SK-N-SH treated with all-trans-retinoic acid at 6 μM for 48 hours (cell line): ENCODE data around the gene APLF.

Source experiments
- ATAC-seq: fragments of 200-7000 bp; cut with Tn5 transposase; 3 replicates; pipeline ENCODE4 v1.9.1; 2020; ENCODE audit warnings: mild to moderate bottlenecking, moderate library complexity
- ARNTL ChIP-seq: fragments of 450-650 bp; formaldehyde crosslinking; IDR thresholded peaks from 2 replicates; pipeline ENCODE4 v1.5.0; 2020; ENCODE audit warnings: low read depth, mild to moderate bottlenecking, moderate library complexity, borderline replicate concordance
- CREB5 ChIP-seq: fragments of 250-450 bp; sonication (Bioruptor Pico); IDR thresholded peaks from 2 replicates; pipeline ENCODE4 v1.5.1; 2020; ENCODE audit warnings: low read depth, mild to moderate bottlenecking, moderate library complexity
- CSDC2 ChIP-seq: fragments of 250-450 bp; sonication (Bioruptor Pico); IDR thresholded peaks from 2 replicates; pipeline ENCODE4 v1.5.0; 2020; ENCODE audit warnings: mild to moderate bottlenecking, moderate library complexity
- ESRRG ChIP-seq: fragments of 250-450 bp; sonication (Bioruptor Pico); IDR thresholded peaks from 2 replicates; pipeline ENCODE4 v1.6.1; 2021; ENCODE audit warnings: mild to moderate bottlenecking
- ISL1 ChIP-seq: fragments of 250-450 bp; sonication (Bioruptor Pico); IDR thresholded peaks from 2 replicates; pipeline ENCODE4 v2.1.2; 2022; ENCODE audit warnings: mild to moderate bottlenecking, moderate library complexity
- OSR1 ChIP-seq: fragments of 250-450 bp; sonication (Bioruptor Pico); IDR thresholded peaks from 2 replicates; pipeline ENCODE4 v1.8.0; 2022; ENCODE audit warnings: moderate library complexity, mild to moderate bottlenecking, inconsistent platforms
- POU6F1 ChIP-seq: fragments of 250-450 bp; sonication (Bioruptor Pico); IDR thresholded peaks from 2 replicates; pipeline ENCODE4 v1.8.0; 2021; ENCODE audit warnings: low read depth, mild to moderate bottlenecking, moderate library complexity, borderline replicate concordance
- PPARA ChIP-seq: fragments of 250-450 bp; sonication (Bioruptor Pico); IDR thresholded peaks from 2 replicates; pipeline ENCODE4 v1.5.0; 2020; ENCODE audit warnings: mild to moderate bottlenecking, borderline replicate concordance
- RARB ChIP-seq: fragments of 250-450 bp; sonication (Bioruptor Pico); IDR thresholded peaks from 2 replicates; pipeline ENCODE4 v1.8.0; 2021; ENCODE audit warnings: mild to moderate bottlenecking, moderate library complexity
- SNAI2 ChIP-seq: fragments of 250-450 bp; sonication (Bioruptor Pico); IDR thresholded peaks from 2 replicates; pipeline ENCODE4 v1.5.0; 2020; ENCODE audit warnings: mild to moderate bottlenecking, moderate library complexity
- TCF4 ChIP-seq: fragments of 250-450 bp; sonication (Bioruptor Pico); IDR thresholded peaks from 2 replicates; pipeline ENCODE4 v1.8.0; 2021; ENCODE audit warnings: mild to moderate bottlenecking, moderate library complexity, borderline replicate concordance
- TOX ChIP-seq: fragments of 250-450 bp; sonication (Bioruptor Pico); IDR thresholded peaks from 2 replicates; pipeline ENCODE4 v1.8.0; 2021; ENCODE audit warnings: mild to moderate bottlenecking, moderate library complexity, borderline replicate concordance
- ZC3H10 ChIP-seq: fragments of 250-450 bp; sonication (Bioruptor Pico); IDR thresholded peaks from 2 replicates; pipeline ENCODE4 v1.5.1; 2021; ENCODE audit warnings: mild to moderate bottlenecking, moderate library complexity
- ZFP3 ChIP-seq: fragments of 250-450 bp; sonication (Bioruptor Pico); IDR thresholded peaks from 2 replicates; pipeline ENCODE4 v1.5.0; 2020; ENCODE audit warnings: mild to moderate bottlenecking, moderate library complexity
- ZFP30 ChIP-seq: fragments of 450-650 bp; formaldehyde crosslinking; IDR thresholded peaks from 2 replicates; pipeline ENCODE4 v1.5.0; 2022; ENCODE audit warnings: mild to moderate bottlenecking, moderate library complexity
- ZNF565 ChIP-seq: fragments of 450-650 bp; formaldehyde crosslinking; conservative IDR thresholded peaks from 2 replicates; pipeline ENCODE4 v1.5.0; 2020; ENCODE audit warnings: low read depth, mild to moderate bottlenecking, moderate library complexity
- ZNF70 ChIP-seq: fragments of 450-650 bp; formaldehyde crosslinking; IDR thresholded peaks from 2 replicates; pipeline ENCODE4 v1.5.0; 2020; ENCODE audit warnings: mild to moderate bottlenecking, moderate library complexity
- TF ChIP-seq, protein P1 (sequence below): fragments of 250-450 bp; sonication (Bioruptor Pico); IDR thresholded peaks from 2 replicates; pipeline ENCODE4 v1.5.0; 2020; ENCODE audit warnings: mild to moderate bottlenecking, moderate library complexity
- TF ChIP-seq, protein P2 (sequence below): fragments of 250-450 bp; sonication (Bioruptor Pico); IDR thresholded peaks from 2 replicates; pipeline ENCODE4 v1.8.0; 2020; ENCODE audit warnings: mild to moderate bottlenecking, moderate library complexity, borderline replicate concordance

APLF gene

DNA sequence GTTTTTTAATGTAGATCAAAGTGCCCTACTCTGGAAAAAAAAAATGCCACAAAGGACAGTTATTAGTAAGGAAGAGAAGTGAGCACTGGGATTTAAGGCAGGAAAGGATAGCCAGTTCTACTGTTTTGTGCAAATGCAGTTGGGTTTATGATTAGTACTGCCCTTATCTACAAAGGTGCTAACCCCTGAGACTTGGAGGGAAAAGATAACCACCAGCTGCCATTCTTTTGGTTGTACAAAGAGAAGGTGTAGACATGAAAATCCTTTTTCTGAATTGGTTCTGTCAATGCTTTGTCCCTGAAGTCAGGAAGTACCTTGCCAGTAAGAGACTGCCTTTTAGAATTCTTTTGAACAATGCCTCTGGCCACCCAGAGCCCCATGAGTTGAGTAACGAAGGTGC, 11.3 kb downstream of the APLF start (continued):
- TF ChIP-seq OSR1 (CRISPR knock-in tag): no peak
- no peak for TF ChIP-seq TOX (CRISPR knock-in tag)
- TF ChIP-seq ISL1 (CRISPR knock-in tag): no peak
- TF ChIP-seq TCF4: no peak
- TF ChIP-seq, all 23 proteins: peak for 0

- no peak for ATAC-seq
- TF ChIP-seq CREB5 (CRISPR knock-in tag) (no peak), ZNF70 (CRISPR knock-in tag) (no peak), ZNF565 (CRISPR knock-in tag) (no peak), RARB (CRISPR knock-in tag) (no peak), CSDC2 (CRISPR knock-in tag) (no peak), ZFP30 (CRISPR knock-in tag) (no peak), ZC3H10 (CRISPR knock-in tag) (no peak), TCF4 (no peak), ARNTL (no peak), ESRRG (no peak), POU6F1 (CRISPR knock-in tag) (no peak), OSR1 (CRISPR knock-in tag) (no peak)
- TF ChIP-seq, protein P1, sequence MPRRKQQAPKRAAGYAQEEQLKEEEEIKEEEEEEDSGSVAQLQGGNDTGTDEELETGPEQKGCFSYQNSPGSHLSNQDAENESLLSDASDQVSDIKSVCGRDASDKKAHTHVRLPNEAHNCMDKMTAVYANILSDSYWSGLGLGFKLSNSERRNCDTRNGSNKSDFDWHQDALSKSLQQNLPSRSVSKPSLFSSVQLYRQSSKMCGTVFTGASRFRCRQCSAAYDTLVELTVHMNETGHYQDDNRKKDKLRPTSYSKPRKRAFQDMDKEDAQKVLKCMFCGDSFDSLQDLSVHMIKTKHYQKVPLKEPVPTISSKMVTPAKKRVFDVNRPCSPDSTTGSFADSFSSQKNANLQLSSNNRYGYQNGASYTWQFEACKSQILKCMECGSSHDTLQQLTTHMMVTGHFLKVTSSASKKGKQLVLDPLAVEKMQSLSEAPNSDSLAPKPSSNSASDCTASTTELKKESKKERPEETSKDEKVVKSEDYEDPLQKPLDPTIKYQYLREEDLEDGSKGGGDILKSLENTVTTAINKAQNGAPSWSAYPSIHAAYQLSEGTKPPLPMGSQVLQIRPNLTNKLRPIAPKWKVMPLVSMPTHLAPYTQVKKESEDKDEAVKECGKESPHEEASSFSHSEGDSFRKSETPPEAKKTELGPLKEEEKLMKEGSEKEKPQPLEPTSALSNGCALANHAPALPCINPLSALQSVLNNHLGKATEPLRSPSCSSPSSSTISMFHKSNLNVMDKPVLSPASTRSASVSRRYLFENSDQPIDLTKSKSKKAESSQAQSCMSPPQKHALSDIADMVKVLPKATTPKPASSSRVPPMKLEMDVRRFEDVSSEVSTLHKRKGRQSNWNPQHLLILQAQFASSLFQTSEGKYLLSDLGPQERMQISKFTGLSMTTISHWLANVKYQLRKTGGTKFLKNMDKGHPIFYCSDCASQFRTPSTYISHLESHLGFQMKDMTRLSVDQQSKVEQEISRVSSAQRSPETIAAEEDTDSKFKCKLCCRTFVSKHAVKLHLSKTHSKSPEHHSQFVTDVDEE (CRISPR knock-in tag): no peak
These were observed 15.0 kb downstream of the APLF start for GRCh38 chr2:68482296-68482820.

GRCh38 chr2:68483011-68483410, 15.6 kb downstream of the APLF start:
- TF ChIP-seq POU6F1 (CRISPR knock-in tag) (no peak), ZFP3 (CRISPR knock-in tag) (no peak), ISL1 (CRISPR knock-in tag) (no peak), ARNTL (no peak), SNAI2 (CRISPR knock-in tag) (no peak), PPARA (CRISPR knock-in tag) (no peak), CSDC2 (CRISPR knock-in tag) (no peak), RARB (CRISPR knock-in tag) (no peak), ZFP30 (CRISPR knock-in tag) (no peak), ZC3H10 (CRISPR knock-in tag) (no peak)
- TF ChIP-seq, protein P1 (CRISPR knock-in tag): no peak
- TF ChIP-seq, protein P2, sequence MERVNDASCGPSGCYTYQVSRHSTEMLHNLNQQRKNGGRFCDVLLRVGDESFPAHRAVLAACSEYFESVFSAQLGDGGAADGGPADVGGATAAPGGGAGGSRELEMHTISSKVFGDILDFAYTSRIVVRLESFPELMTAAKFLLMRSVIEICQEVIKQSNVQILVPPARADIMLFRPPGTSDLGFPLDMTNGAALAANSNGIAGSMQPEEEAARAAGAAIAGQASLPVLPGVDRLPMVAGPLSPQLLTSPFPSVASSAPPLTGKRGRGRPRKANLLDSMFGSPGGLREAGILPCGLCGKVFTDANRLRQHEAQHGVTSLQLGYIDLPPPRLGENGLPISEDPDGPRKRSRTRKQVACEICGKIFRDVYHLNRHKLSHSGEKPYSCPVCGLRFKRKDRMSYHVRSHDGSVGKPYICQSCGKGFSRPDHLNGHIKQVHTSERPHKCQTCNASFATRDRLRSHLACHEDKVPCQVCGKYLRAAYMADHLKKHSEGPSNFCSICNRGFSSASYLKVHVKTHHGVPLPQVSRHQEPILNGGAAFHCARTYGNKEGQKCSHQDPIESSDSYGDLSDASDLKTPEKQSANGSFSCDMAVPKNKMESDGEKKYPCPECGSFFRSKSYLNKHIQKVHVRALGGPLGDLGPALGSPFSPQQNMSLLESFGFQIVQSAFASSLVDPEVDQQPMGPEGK (CRISPR knock-in tag): no peak
- no peak for ATAC-seq
